Gastroesophageal sphincter (tissue), 4 donors: ENCODE data around the gene UST. TPM values are rescaled to one million over a fixed set of nuclear protein-coding genes. Genes with fewer than 3 reads are reported as not detected.

ENCODE experiments used
- ATAC-seq: fragments of 150-250 bp; one replicate; pipeline ENCODE4 v1.9.1; 2016; ENCODE audit warnings: mild to moderate bottlenecking, moderate library complexity
- H3K27ac ChIP-seq, 4 donors: fragments of 200-600 bp; sonication (generic) in 3 of 4; 1 replicate in 3 of 4; 2 replicates in 1 of 4; pipeline ENCODE4 v1.5.1; 2016 to 2019
- H3K27me3 ChIP-seq: fragments of 200-600 bp; sonication (generic); one replicate; pipeline ENCODE4 v1.5.1; 2019
- H3K36me3 ChIP-seq, 2 donors: fragments of 200-600 bp; sonication (generic); one replicate each; pipeline ENCODE4 v1.5.1; 2019; ENCODE audit warnings: control low read depth in 1 of 2
- H3K4me1 ChIP-seq, 3 donors: fragments of 200-600 bp; sonication (generic); 1 replicate in 2 of 3; 2 replicates in 1 of 3; pipeline ENCODE4 v1.5.1; 2016 to 2019; ENCODE audit warnings: control low read depth in 2 of 3
- H3K4me3 ChIP-seq, 2 donors: fragments of 200-600 bp; sonication (generic); one replicate each; pipeline ENCODE4 v1.5.1; 2019; ENCODE audit warnings: mild to moderate bottlenecking in 1 of 2, moderate library complexity in 1 of 2
- H3K9me3 ChIP-seq, 3 donors: fragments of 200-600 bp; sonication (generic); one replicate each; pipeline ENCODE4 v1.5.1; 2017 to 2019; ENCODE audit warnings: control low read depth in 2 of 3
- CTCF ChIP-seq, 4 experiments: fragments of 200-600 bp in 2 of 4; fragments of 450-650 bp in 2 of 4; sonication (generic) in 1 of 4; IDR thresholded peaks; one replicate each; pipeline ENCODE4 v1.5.1; 2017 to 2019; ENCODE audit warnings: antibody characterized with exemption in 4 of 4, mild to moderate bottlenecking in 2 of 4, moderate library complexity in 2 of 4
- EP300 ChIP-seq: sonication (generic); formaldehyde crosslinking; IDR thresholded peaks from one replicate; pipeline ENCODE4 v1.6.1; 2017; ENCODE audit warnings: antibody characterized with exemption, mild to moderate bottlenecking
- POLR2A ChIP-seq, 2 donors: fragments of 450-650 bp; IDR thresholded peaks; one replicate each; pipeline ENCODE4 v1.6.1; 2017; ENCODE audit warnings: antibody characterized with exemption in 2 of 2, mild to moderate bottlenecking in 2 of 2, moderate library complexity in 1 of 2
- POLR2AphosphoS5 ChIP-seq: sonication (generic); formaldehyde crosslinking; IDR thresholded peaks from one replicate; pipeline ENCODE4 v1.6.1; 2017; ENCODE audit warnings: antibody characterized with exemption
- WGBS, 2 donors: methylation state at CpG; one replicate each; pipeline ENCODE4 v1.1.5; 2018; ENCODE audit warnings: low coverage in 1 of 2; 5-methylcytosine and 5-hydroxymethylcytosine counted together
- total RNA-seq, 4 donors: library from RNA; depleted of rRNA; stranded (reverse); fragments of >200 nt; gene quantifications; one replicate each; pipeline ENCODE4 v1.1.0, GENCODE V29; 2016

UST gene
- total RNA-seq, 4 donors from 2014 or later, result 17.4 to 48.1 (median 32.4) TPM

GRCh38 chr6:148700741-148701311 is 46.0 kb upstream of the UST start:
- WGBS, 2 donors, result 30 to 41% methylated on average over 6 to 8 of the region's 8 CpGs
- Histone ChIP-seq H3K4me1 (peaks cover 0 to 20% (median 0%) of the 10 kb centered on the region in 3 donors), H3K4me3 (peak overlapping the region; percentile 32 to 33), H3K27ac (peak overlapping the region in 2 of 4 donors; percentile 43 to 49), H3K36me3 (no peaks in the 10 kb centered on the region), H3K9me3 (no peaks in the 10 kb centered on the region), H3K27me3 (no peaks in the 10 kb centered on the region)
- no peak for ATAC-seq
- TF ChIP-seq CTCF (IDR thresholded peaks at IDR 0.05) (no peak), EP300 (no peak), POLR2AphosphoS5 (no peak), POLR2A (IDR thresholded peaks at IDR 0.05) (no peak)

GRCh38 chr6:148701375-148701774 is 45.5 kb upstream of the UST start:
- no peak for ATAC-seq
- H3K27ac ChIP-seq, result peak overlapping the region in 2 of 4 donors; percentile 43 to 49
- TF ChIP-seq CTCF (IDR thresholded peaks at IDR 0.05), result no peak
- TF ChIP-seq POLR2AphosphoS5, result no peak
- no peak for TF ChIP-seq EP300
- no peak for TF ChIP-seq POLR2A (IDR thresholded peaks at IDR 0.05)
- 74 to 79% methylated on average over 3 of the region's 3 CpGs for WGBS, 2 donors
- no peak overlapping the region for H3K4me3 ChIP-seq
- no peaks in the 10 kb centered on the region for H3K36me3 ChIP-seq
- no peaks in the 10 kb centered on the region for H3K27me3 ChIP-seq
- H3K9me3 ChIP-seq, result no peaks in the 10 kb centered on the region
- peaks cover 0 to 20% (median 0%) of the 10 kb centered on the region in 3 donors for H3K4me1 ChIP-seq

DNA sequence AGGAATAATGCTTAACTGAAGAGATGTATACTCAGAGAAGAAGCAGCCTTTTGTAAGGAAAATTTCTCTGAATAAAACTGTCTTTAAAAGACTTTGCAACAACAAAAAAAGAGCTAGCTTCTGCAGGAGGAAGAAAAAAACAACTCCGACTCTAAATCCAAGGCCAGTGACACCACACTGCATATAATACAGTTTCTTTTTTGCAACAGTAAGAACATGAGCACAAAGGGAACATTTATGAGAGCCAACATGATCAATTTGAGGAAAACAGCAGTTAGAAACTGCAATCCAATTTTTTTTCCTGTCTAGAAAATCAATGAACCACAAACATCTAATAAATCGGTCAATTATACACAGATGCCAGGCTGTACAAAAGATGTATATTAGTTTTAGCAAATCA is 42.9 kb upstream of the UST start:
- WGBS, 2 donors, result 64 to 85% methylated on average over 2 of the region's 2 CpGs
- H3K4me1 ChIP-seq, result peaks cover 0 to 20% (median 0%) of the 10 kb centered on the region in 3 donors

DNA sequence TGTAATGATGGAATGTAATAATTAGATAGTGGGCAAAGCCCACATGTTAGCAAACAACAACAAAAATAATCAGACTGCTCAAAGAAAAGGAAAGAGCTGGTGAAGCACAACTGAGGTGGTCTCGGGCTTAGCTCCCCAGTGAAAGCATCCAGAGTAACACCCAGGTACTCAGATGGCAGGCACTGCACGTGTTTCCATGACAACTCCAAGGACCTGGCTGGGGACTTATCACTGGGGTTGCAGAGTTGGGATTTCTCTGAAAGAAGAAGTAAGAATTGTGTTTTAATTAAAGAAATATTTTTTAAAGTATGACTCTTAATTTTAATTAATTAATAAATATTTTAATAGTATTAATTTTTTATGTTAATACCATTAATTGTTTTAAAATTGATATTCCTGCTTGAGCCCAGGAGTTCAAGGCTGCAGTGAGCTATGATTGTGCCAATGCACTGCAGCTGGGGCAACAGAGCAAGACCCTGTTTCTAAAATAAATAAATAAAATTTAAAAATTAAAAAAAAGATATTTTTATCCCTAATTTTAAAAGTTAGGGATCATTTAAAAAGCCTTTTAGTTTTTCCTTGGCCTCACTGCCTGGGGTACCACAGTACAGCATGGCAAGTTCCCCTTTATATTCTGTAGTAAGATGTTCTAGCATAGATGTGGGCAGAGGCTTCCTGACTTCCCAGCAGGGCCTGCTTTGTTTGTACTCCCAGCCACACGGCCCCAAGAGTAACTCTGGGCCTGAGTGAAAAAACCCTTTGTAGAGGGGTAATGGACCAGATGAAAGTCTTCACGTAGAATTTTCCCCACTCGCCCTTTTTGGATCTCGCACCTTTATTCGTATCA is 42.2 kb upstream of the UST start:
- 84 to 89% methylated on average over 5 to 7 of the region's 7 CpGs for WGBS, 2 donors
- Histone ChIP-seq H3K9me3 (no peaks in the 10 kb centered on the region), H3K27me3 (no peaks in the 10 kb centered on the region), H3K4me3 (no peak overlapping the region), H3K36me3 (no peaks in the 10 kb centered on the region), H3K27ac (no peak overlapping the region), H3K4me1 (peaks cover 0 to 22% (median 0%) of the 10 kb centered on the region in 3 donors)
- TF ChIP-seq CTCF (IDR thresholded peaks at IDR 0.05), result no peak
- no peak for TF ChIP-seq POLR2A (IDR thresholded peaks at IDR 0.05)
- no peak for TF ChIP-seq EP300
- no peak for TF ChIP-seq POLR2AphosphoS5
- no peak for ATAC-seq

More for the DNA sequence above, 42.9 kb upstream of the UST start:
- Histone ChIP-seq H3K36me3 (no peaks in the 10 kb centered on the region), H3K9me3 (no peaks in the 10 kb centered on the region), H3K27me3 (no peaks in the 10 kb centered on the region), H3K27ac (no peak overlapping the region), H3K4me3 (no peak overlapping the region)
- TF ChIP-seq POLR2A (IDR thresholded peaks at IDR 0.05), result no peak
- TF ChIP-seq EP300, result no peak
- no peak for TF ChIP-seq POLR2AphosphoS5
- no peak for TF ChIP-seq CTCF (IDR thresholded peaks at IDR 0.05)
- no peak for ATAC-seq
